ENCODE results near the gene RNF43. TPM values are rescaled to one million over a fixed set of nuclear protein-coding genes. Genes with fewer than 3 reads are reported as not detected.
A peak's percentile ranks its signal among the peaks of the same experiment; 100 is the strongest.

Gene RNF43
- total RNA-seq, 1 donor from 2014 or later = 19.2 TPM

GRCh38 chr17:58382108-58382871, 35.0 kb downstream of the RNF43 start:
- Mint-ChIP-seq H3K4me3 (ENCODE audit: low read depth) (no peak overlapping the region), H3K4me1 (ENCODE audit: low read depth) (peaks cover 67% of the 10 kb centered on the region), H3K27me3 (no peaks in the 10 kb centered on the region), H3K9me3 (ENCODE audit: low read depth) (no peaks in the 10 kb centered on the region), H3K27ac (peak overlapping the region; percentile 1), H3K36me3 (ENCODE audit: insufficient read depth) (no peaks in the 10 kb centered on the region)
- TF ChIP-seq, protein P1, sequence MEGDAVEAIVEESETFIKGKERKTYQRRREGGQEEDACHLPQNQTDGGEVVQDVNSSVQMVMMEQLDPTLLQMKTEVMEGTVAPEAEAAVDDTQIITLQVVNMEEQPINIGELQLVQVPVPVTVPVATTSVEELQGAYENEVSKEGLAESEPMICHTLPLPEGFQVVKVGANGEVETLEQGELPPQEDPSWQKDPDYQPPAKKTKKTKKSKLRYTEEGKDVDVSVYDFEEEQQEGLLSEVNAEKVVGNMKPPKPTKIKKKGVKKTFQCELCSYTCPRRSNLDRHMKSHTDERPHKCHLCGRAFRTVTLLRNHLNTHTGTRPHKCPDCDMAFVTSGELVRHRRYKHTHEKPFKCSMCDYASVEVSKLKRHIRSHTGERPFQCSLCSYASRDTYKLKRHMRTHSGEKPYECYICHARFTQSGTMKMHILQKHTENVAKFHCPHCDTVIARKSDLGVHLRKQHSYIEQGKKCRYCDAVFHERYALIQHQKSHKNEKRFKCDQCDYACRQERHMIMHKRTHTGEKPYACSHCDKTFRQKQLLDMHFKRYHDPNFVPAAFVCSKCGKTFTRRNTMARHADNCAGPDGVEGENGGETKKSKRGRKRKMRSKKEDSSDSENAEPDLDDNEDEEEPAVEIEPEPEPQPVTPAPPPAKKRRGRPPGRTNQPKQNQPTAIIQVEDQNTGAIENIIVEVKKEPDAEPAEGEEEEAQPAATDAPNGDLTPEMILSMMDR (IDR thresholded peaks at IDR 0.05; ENCODE audit: unreplicated experiment) = no peak
- no peak for DNase-seq (ENCODE audit: low spot score, unreplicated experiment)

DNA sequence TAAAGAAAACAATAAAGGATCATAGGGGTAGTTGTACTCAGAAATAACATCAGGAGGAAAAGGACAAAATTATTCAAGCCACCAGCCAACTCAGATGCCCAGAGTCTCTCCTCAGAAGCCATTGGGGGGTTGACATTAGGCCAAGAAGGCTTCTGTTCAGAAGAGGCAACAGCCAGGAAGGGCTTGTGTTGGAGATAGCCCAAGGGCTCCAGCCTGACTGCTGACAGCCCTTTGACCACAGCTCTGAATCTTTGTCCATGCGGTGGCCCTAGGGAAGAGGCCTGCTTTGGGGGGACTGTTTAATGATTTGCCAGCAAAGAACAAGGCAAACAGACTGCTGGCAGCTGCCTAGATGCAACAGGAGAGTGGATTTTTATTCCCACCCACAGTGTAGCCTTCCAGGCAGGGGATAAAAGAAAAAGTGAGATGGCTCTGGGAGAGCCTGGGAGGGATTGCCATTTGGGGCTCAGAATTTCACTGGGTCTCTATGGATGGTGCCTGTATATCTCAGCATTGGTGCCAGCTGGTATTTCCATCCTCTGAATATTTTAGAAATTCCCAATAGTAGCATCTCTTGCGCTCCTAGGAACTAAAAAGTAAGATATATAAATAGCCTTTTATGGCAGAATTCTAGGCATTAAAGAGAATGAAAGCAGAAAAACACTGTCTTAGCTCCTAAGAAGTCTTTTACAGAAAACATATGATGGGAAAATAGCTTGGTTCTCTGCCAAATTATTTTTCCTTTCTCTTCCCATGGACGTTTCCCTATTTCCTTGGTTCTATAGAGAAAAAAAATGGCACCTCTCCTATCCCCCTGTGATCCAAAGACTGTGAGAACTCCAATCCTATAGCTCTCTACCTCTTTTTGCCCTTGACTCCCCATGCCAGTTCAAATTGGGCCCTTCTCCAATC, 36.0 kb downstream of the RNF43 start:
- no peaks in the 10 kb centered on the region for H3K36me3 Mint-ChIP-seq (ENCODE audit: insufficient read depth)
- H3K4me3 Mint-ChIP-seq (ENCODE audit: low read depth) = peak overlapping the region; percentile 2
- no peaks in the 10 kb centered on the region for H3K27me3 Mint-ChIP-seq
- peak; percentile 25 for DNase-seq (ENCODE audit: low spot score, unreplicated experiment)
- no peaks in the 10 kb centered on the region for H3K9me3 Mint-ChIP-seq (ENCODE audit: low read depth)
- TF ChIP-seq, protein P1 (IDR thresholded peaks at IDR 0.05; ENCODE audit: unreplicated experiment) = no peak
- H3K4me1 Mint-ChIP-seq (ENCODE audit: low read depth) = peaks cover 74% of the 10 kb centered on the region
- H3K27ac Mint-ChIP-seq = peak overlapping the region; percentile 93

DNA sequence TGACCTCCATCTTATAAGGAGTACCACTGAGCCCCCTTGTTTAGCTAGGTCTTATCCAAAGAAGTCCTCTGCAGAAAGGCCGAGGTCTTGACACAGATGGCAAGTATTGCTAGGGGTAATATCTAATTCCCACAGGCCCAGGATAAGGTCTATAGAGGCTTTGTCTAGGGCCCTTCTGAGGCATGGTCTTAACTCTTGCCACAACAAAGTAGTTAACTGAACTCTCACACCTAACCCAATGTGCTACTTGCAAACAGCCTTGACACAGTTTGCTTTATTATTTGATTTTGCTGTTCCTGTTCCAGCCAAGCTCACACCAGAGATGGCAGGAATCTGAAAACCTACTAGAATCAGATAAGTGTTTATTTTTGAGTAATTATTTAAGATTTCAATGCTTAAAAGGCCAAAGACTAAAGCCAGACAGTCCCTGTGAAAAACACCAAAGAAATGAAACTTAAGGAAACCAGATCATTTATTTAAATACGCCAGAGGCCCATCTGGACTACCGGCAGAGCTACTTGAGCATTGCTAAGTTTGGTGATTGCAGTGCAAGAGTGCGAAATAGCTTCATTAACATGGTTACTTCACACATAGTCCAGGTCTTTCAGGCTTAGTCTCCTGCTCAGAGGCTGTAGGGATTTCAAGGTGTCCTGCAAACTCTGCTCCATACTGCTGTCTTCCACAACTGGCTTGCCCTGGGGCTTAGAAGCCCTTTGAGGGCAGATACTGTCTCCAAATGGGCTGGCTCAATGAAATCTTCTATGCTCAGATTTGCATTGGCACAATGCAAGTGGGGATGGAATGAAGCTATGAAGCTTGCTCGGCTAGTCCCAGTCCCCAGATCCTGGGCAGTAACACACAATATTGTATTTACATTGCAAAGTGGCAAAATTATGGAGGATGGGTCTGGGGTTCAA, 36.9 kb downstream of the RNF43 start:
- H3K4me3 Mint-ChIP-seq (ENCODE audit: low read depth) = peak overlapping the region; percentile 2
- DNase-seq (ENCODE audit: low spot score, unreplicated experiment) = no peak
- H3K27ac Mint-ChIP-seq = peak overlapping the region; percentile 93
- H3K9me3 Mint-ChIP-seq (ENCODE audit: low read depth) = no peaks in the 10 kb centered on the region
- H3K36me3 Mint-ChIP-seq (ENCODE audit: insufficient read depth) = no peaks in the 10 kb centered on the region
- no peaks in the 10 kb centered on the region for H3K27me3 Mint-ChIP-seq
- TF ChIP-seq, protein P1 (IDR thresholded peaks at IDR 0.05; ENCODE audit: unreplicated experiment) = no peak
- peaks cover 79% of the 10 kb centered on the region for H3K4me1 Mint-ChIP-seq (ENCODE audit: low read depth)

DNA sequence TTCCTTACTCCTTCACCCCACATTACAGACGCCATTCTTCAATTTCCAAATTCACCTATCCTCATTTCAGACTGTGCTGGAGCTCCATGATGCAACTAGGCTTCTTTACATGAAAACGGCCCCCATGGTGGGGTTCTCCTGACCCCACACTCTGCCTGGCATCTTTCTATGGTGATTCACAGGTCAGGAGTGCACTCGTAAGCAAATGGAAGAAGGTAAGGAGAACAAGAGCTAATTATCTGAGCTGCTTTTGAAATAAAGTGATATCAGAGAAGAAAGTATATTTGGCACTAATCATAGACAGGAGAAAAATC, 37.9 kb downstream of the RNF43 start:
- no peaks in the 10 kb centered on the region for H3K36me3 Mint-ChIP-seq (ENCODE audit: insufficient read depth)
- no peak overlapping the region for H3K4me3 Mint-ChIP-seq (ENCODE audit: low read depth)
- DNase-seq (ENCODE audit: low spot score, unreplicated experiment) = no peak
- H3K9me3 Mint-ChIP-seq (ENCODE audit: low read depth) = no peaks in the 10 kb centered on the region
- H3K4me1 Mint-ChIP-seq (ENCODE audit: low read depth) = peaks cover 73% of the 10 kb centered on the region
- H3K27me3 Mint-ChIP-seq = no peaks in the 10 kb centered on the region
- TF ChIP-seq, protein P1 (IDR thresholded peaks at IDR 0.05; ENCODE audit: unreplicated experiment) = no peak
- peak overlapping the region; percentile 31 for H3K27ac Mint-ChIP-seq
